Measurements from ENCODE around the gene OAT.

Gene OAT

DNA sequence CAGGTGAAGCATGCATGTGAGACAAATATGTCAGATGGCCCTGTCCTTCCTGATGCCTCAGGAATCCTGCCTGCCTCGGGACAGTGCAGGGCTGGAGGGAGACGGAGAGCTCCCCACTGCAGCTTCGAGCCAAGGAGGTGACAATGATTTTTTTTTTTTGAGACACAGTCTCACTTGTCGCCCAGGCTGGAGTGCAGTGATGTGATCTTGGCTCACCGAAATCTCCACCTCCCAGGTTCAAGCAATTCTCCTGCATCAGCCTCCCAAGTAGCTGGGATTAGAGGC is 68.8 kb downstream of the OAT start:
- no peak for DNase-seq

DNA sequence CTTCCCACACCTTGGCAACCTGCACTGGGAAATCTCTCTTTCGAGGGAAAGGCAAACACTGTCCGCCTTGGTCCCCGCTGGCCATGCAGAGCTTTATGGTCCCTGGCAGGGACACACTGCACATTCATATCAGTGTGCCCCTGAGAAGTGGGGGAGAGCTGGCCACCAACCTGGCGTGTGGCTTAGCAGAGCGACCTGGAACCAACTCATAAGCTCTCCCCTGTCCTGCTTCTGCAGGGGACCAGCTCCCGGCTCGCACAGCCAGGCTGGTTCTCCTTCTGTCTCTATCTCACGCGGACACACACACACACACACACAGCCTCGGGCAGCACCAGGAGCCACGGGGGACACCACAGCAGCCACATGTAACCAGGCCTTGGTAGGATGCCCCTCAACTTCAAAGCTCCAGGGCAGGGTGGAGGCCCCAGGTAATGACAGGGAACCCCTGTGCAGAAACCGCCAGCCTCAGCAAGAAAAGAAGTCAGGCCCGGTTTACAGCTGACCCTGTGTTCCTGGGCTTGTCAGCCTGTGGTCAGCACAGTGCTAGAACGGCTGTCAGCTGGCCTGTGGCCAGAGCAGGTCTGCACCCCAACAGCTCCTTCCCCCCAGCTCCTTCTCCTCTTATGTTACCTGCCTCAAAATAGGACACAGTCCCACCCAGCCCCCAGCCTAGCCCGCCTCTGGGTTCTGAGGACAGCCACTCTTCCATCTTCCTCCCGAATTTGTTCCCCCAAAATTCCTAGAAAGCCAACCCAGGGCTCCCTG is 69.3 kb downstream of the OAT start:
- DNase-seq = no peak

DNA sequence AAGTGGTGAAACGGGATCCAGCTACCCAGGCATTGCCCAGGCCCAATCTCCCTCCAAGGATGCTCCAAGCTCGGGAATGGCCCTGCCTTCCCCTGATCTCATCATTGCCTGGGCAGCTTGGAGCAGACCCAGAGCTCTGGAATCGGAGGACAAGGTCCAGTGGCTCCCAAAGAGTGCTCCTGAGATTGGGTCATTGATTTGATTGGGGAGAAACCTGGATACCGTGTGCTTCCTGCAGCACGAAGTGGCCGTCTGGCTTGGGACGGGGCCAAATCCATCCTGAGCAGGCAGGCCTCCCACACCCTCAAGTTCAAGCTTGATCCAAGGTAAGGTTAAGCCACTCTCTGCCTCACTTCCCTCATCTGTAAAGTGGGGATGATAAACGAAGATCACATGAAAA is 69.9 kb downstream of the OAT start:
- DNase-seq = no peak

DNA sequence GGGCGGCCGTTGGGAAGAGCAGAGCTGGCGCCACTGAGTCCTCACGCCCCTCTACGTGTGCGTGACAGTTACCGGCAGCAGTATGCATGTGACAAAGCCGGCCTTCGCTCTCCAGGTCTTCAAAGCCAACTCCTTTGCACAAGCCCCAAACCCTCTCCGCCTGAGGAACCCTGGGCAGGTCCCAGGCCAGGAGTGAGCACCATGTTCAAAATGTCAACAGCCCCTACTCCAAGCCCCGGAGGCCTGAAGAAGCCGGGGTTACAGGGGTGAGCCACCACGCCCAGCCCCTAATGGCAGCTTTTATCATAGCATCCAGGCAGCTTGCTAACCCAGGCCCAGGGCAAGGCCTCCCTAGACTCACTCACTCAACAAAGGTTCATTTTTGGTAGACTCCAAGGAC is 70.8 kb downstream of the OAT start:
- no peak for DNase-seq
